SU-DHL-6 (cell line): Measurements from ENCODE around the gene DSCAML1.

Experiments
- EZH2phosphoT487 ChIP-seq: fragments of 200-600 bp; sonication (generic), shearing (Covaris generic); conservative IDR thresholded peaks from 2 replicates; pipeline ENCODE4 v1.6.1; 2018; ENCODE audit warnings: mild to moderate bottlenecking, antibody characterized with exemption, low read length, moderate library complexity, mixed read lengths
- TF ChIP-seq, protein P1 (sequence below): fragments of 200-600 bp; sonication (generic); IDR thresholded peaks from one replicate; pipeline ENCODE4 v1.5.1; 2017; ENCODE audit warnings: antibody characterized with exemption, mild to moderate bottlenecking, low read length, moderate library complexity; ENCODE audit not compliant: insufficient read depth, poor library complexity, severe bottlenecking

GRCh38 chr11:117559698-117560097 is 237.3 kb downstream of the DSCAML1 start:
- TF ChIP-seq, protein P1, sequence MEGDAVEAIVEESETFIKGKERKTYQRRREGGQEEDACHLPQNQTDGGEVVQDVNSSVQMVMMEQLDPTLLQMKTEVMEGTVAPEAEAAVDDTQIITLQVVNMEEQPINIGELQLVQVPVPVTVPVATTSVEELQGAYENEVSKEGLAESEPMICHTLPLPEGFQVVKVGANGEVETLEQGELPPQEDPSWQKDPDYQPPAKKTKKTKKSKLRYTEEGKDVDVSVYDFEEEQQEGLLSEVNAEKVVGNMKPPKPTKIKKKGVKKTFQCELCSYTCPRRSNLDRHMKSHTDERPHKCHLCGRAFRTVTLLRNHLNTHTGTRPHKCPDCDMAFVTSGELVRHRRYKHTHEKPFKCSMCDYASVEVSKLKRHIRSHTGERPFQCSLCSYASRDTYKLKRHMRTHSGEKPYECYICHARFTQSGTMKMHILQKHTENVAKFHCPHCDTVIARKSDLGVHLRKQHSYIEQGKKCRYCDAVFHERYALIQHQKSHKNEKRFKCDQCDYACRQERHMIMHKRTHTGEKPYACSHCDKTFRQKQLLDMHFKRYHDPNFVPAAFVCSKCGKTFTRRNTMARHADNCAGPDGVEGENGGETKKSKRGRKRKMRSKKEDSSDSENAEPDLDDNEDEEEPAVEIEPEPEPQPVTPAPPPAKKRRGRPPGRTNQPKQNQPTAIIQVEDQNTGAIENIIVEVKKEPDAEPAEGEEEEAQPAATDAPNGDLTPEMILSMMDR = no peak
- TF ChIP-seq EZH2phosphoT487 = no peak
